Caco-2 (cell line): ENCODE data around the gene RAB4B. TPM values are rescaled to one million over a fixed set of nuclear protein-coding genes. Genes with fewer than 3 reads are reported as not detected.

Source experiments
- BruUV-seq: library from RNA; stranded (reverse); fragments of 400-500 nt; replicated peaks from 2 replicates; lab custom pipeline; 2021; lab: Mats Ljungman, UMichigan
- CTCF ChIA-PET: fragments of 300-600 bp; sonication (Branson Sonifier 250); formaldehyde crosslinking; loops from one replicate; lab custom pipeline; 2022; ENCODE audit warnings: antibody characterized with exemption; lab: Charles Lee
- POLR2A ChIA-PET: fragments of 300-600 bp; sonication (Branson Sonifier 250); formaldehyde crosslinking; loops from one replicate; lab custom pipeline; 2022; ENCODE audit warnings: antibody characterized with exemption; lab: Charles Lee
- DNase-seq, 2 experiments: peaks; one replicate each; pipeline versions ENCODE4 v3.0.0 to v3.0.0-alpha.2; 2020 to 2022
- H3K27me3 ChIP-seq: replicated peaks from 2 replicates; pipeline ENCODE4 v1.6.0; 2011; ENCODE audit warnings: low read length; ENCODE audit not compliant: control insufficient read depth, insufficient read depth
- H3K36me3 ChIP-seq: 2 replicates; pipeline ENCODE4 v1.5.1; 2011; ENCODE audit warnings: low read length; ENCODE audit not compliant: control insufficient read depth, insufficient read depth
- H3K4me1 ChIP-seq: fragments of 250-450 bp; sonication (Bioruptor Pico); 2 replicates; pipeline ENCODE4 v1.5.1; 2020; ENCODE audit warnings: mild to moderate bottlenecking
- H3K4me3 ChIP-seq: 2 replicates; pipeline ENCODE4 v1.5.1; 2011; ENCODE audit warnings: low read depth, mild to moderate bottlenecking, control low read depth, low read length
- H3K9me3 ChIP-seq: fragments of 250-450 bp; sonication (Bioruptor Pico); 2 replicates; pipeline ENCODE4 v1.5.1; 2020; ENCODE audit warnings: mild to moderate bottlenecking, moderate library complexity
- H3K27ac Mint-ChIP-seq: one replicate; pipeline ENCODE4 v1.8.0; 2022; ENCODE audit warnings: mixed read lengths; ENCODE audit not compliant: unreplicated experiment
- H3K27me3 Mint-ChIP-seq: one replicate; pipeline ENCODE4 v1.8.0; 2022; ENCODE audit warnings: mixed read lengths; ENCODE audit not compliant: insufficient read depth, unreplicated experiment
- H3K36me3 Mint-ChIP-seq: one replicate; pipeline ENCODE4 v1.8.0; 2022; ENCODE audit warnings: mild to moderate bottlenecking, mixed read lengths; ENCODE audit not compliant: insufficient read depth, unreplicated experiment
- H3K4me1 Mint-ChIP-seq: one replicate; pipeline ENCODE4 v1.8.0; 2022; ENCODE audit warnings: low read depth, mixed read lengths; ENCODE audit not compliant: unreplicated experiment
- H3K4me3 Mint-ChIP-seq: one replicate; pipeline ENCODE4 v1.8.0; 2022; ENCODE audit warnings: mild to moderate bottlenecking, moderate library complexity, mixed read lengths; ENCODE audit not compliant: unreplicated experiment
- H3K9me3 Mint-ChIP-seq: one replicate; pipeline ENCODE4 v1.8.0; 2022; ENCODE audit warnings: mixed read lengths; ENCODE audit not compliant: unreplicated experiment
- CTCF ChIP-seq, 2 experiments: fragments of 200-600 bp in 1 of 2; IDR thresholded peaks; 1 replicate in 1 of 2; 2 replicates in 1 of 2; pipeline versions ENCODE4 v1.5.1 to v1.8.0; 2011 to 2022; ENCODE audit warnings: antibody characterized with exemption in 1 of 2, control low read depth in 1 of 2, inconsistent platforms in 1 of 2, low read depth in 1 of 2, low read length in 1 of 2, mild to moderate bottlenecking in 1 of 2, moderate library complexity in 1 of 2; ENCODE audit not compliant: insufficient read depth in 1 of 2, severe bottlenecking in 1 of 2, unreplicated experiment in 1 of 2
- intact Hi-C: fragments of 100-400 bp; cut with micrococcal nuclease; formaldehyde crosslinking; loops from one replicate; pipeline ENCODE4 v1.10.0; 2022; ENCODE audit not compliant: unreplicated experiment
- total RNA-seq: library from RNA; stranded (reverse); gene quantifications from 2 replicates; pipeline ENCODE4 v1.2.3, GENCODE V29; 2022

The RAB4B gene
- total RNA-seq, 1 experiment from 2014 or later, result 21.5 TPM

GRCh38 chr19:40745402-40745780, 32.7 kb upstream of the RAB4B start:
- peaks cover 62% of the 10 kb centered on the region for H3K36me3 Mint-ChIP-seq
- no peak overlapping the region for H3K4me3 ChIP-seq
- DNase-seq, result peak; percentile 57 to 60
- H3K27me3 ChIP-seq, result no peaks in the 10 kb centered on the region
- ChIA-PET CTCF (interaction anchor here (0.6 to 1.1 kb wide), 5 partner anchors 32 to 399 kb away, joined by 3 to 8 read pairs (median 3); partner anchors contain the start of gene RAB4B), POLR2A (interaction anchor here (0.6 to 1.9 kb wide), 3 partner anchors 10 to 427 kb away, joined by 3 to 10 read pairs (median 5); partner anchors contain the start of gene RAB4B)
- peak overlapping the region; percentile 30 for H3K4me3 Mint-ChIP-seq
- H3K9me3 Mint-ChIP-seq, result no peaks in the 10 kb centered on the region
- H3K4me1 Mint-ChIP-seq, result peaks cover 22% of the 10 kb centered on the region
- no peak for TF ChIP-seq CTCF (IDR thresholded peaks at IDR 0.05; ENCODE audit: insufficient read depth in 1 of 2, low read depth in 1 of 2, low read length in 1 of 2, severe bottlenecking in 1 of 2, unreplicated experiment in 1 of 2)
- no peaks in the 10 kb centered on the region for H3K9me3 ChIP-seq
- no peaks in the 10 kb centered on the region for H3K36me3 ChIP-seq
- intact Hi-C loops, result no loop called here
- no peaks in the 10 kb centered on the region for H3K27me3 Mint-ChIP-seq
- peaks cover 28% of the 10 kb centered on the region for H3K4me1 ChIP-seq
- TSS peak; percentile 57 for BruUV-seq
- H3K27ac Mint-ChIP-seq, result peak overlapping the region; percentile 86

- no peak for DNase-seq
- intact Hi-C loops, result no loop called here
- H3K27me3 ChIP-seq, result no peaks in the 10 kb centered on the region
- Mint-ChIP-seq H3K27ac (no peak overlapping the region), H3K9me3 (no peaks in the 10 kb centered on the region), H3K27me3 (no peaks in the 10 kb centered on the region), H3K4me1 (peaks cover 21% of the 10 kb centered on the region), H3K36me3 (peaks cover 62% of the 10 kb centered on the region), H3K4me3 (no peak overlapping the region)
- ChIA-PET CTCF (no interaction called here), POLR2A (no interaction called here)
- H3K4me1 ChIP-seq, result peaks cover 28% of the 10 kb centered on the region
- BruUV-seq, result no TSS peak
- H3K4me3 ChIP-seq, result no peak overlapping the region
- H3K36me3 ChIP-seq, result no peaks in the 10 kb centered on the region
- no peak for TF ChIP-seq CTCF (IDR thresholded peaks at IDR 0.05; ENCODE audit: insufficient read depth in 1 of 2, low read depth in 1 of 2, low read length in 1 of 2, severe bottlenecking in 1 of 2, unreplicated experiment in 1 of 2)
- H3K9me3 ChIP-seq, result no peaks in the 10 kb centered on the region
These were observed 30.5 kb upstream of the RAB4B start for GRCh38 chr19:40747536-40747935.

GRCh38 chr19:40750058-40750873, 27.8 kb upstream of the RAB4B start, which contains the start of gene ACTMAP:
Gene ACTMAP, minus strand, starts transcription at chr19:40750477. Its CDS starts 674 bp downstream, at chr19:40749803.
- ChIA-PET POLR2A (interaction anchor here (0.5 to 3.7 kb wide), 26 partner anchors 10 to 1338 kb away, joined by 3 to 147 read pairs (median 5); partner anchors contain the start of genes BLVRB, COQ8B, EGLN2 and ITPKC), CTCF (interaction anchor here (0.6 to 1.9 kb wide), 8 partner anchors 27 to 454 kb away, joined by 3 to 8 read pairs (median 4); partner anchors contain the start of gene EGLN2)
- intact Hi-C loops, result loop anchor here (1.0 to 10.0 kb wide), 3 partner anchors 48 to 85 kb away; partner anchors contain the start of gene NUMBL

More at GRCh38 chr19:40750058-40750873, 27.8 kb upstream of the RAB4B start, which contains the start of gene ACTMAP:
- peaks cover under 1% of the 10 kb centered on the region; the same call in 1 of the 2 replicates for H3K36me3 ChIP-seq
- H3K4me1 ChIP-seq, result peaks cover 28% of the 10 kb centered on the region
- Mint-ChIP-seq H3K27ac (peak within 1 kb of the TSS; percentile 98), H3K4me3 (peak within 1 kb of the TSS; percentile 93), H3K9me3 (no peaks in the 10 kb centered on the region), H3K27me3 (no peaks in the 10 kb centered on the region), H3K36me3 (peaks cover 65% of the 10 kb centered on the region), H3K4me1 (peaks cover 27% of the 10 kb centered on the region)
- peak; percentile 100 for DNase-seq
- peak within 1 kb of the TSS; percentile 73 for H3K4me3 ChIP-seq
- no peak for TF ChIP-seq CTCF (IDR thresholded peaks at IDR 0.05; ENCODE audit: insufficient read depth in 1 of 2, low read depth in 1 of 2, low read length in 1 of 2, severe bottlenecking in 1 of 2, unreplicated experiment in 1 of 2)
- H3K9me3 ChIP-seq, result no peaks in the 10 kb centered on the region
- no peaks in the 10 kb centered on the region for H3K27me3 ChIP-seq
- BruUV-seq, result TSS peak; percentile 83
